Activated CD4-positive, alpha-beta T cell treated with anti-CD3 and anti-CD28 coated beads for 24 hours (primary cell): ENCODE data around the gene CAMKK1.

Experiments used
- DNase-seq, 2 donors: peaks; one replicate each; pipeline ENCODE4 v3.0.0-alpha.2; 2020; ENCODE audit warnings: low read depth in 2 of 2

Gene CAMKK1

GRCh38 chr17:3896968-3897235 lies 4.0 kb upstream of the CAMKK1 start:
- DNase-seq: no peak

- DNase-seq: no peak
Measured at GRCh38 chr17:3896108-3896967, 3.5 kb upstream of the CAMKK1 start.

- no peak for DNase-seq
Measured at GRCh38 chr17:3895354-3895753, 2.5 kb upstream of the CAMKK1 start.

- no peak for DNase-seq
Measured at GRCh38 chr17:3894911-3895343, 2.1 kb upstream of the CAMKK1 start.

GRCh38 chr17:3894188-3894587 lies 1.3 kb upstream of the CAMKK1 start:
- DNase-seq: no peak

GRCh38 chr17:3893720-3894116 lies 865 bp upstream of the CAMKK1 start:
- no peak for DNase-seq

- peak; percentile 37 to 49 for DNase-seq
Measured at GRCh38 chr17:3892095-3892998, 506 bp downstream of the CAMKK1 start.

- no peak for DNase-seq
Measured at GRCh38 chr17:3891626-3892094, 1.2 kb downstream of the CAMKK1 start.

- DNase-seq: no peak
Measured at GRCh38 chr17:3890878-3891219, 2.0 kb downstream of the CAMKK1 start.

- no peak for DNase-seq
Measured at GRCh38 chr17:3890082-3890877, 2.6 kb downstream of the CAMKK1 start.

GRCh38 chr17:3889325-3890012 lies 3.4 kb downstream of the CAMKK1 start:
- no peak for DNase-seq

- no peak for DNase-seq
Measured at GRCh38 chr17:3888343-3889171, 4.3 kb downstream of the CAMKK1 start.

- DNase-seq: no peak
Measured at GRCh38 chr17:3887804-3888203, 5.0 kb downstream of the CAMKK1 start.

- DNase-seq: no peak
Measured at GRCh38 chr17:3887394-3887793, 5.5 kb downstream of the CAMKK1 start.

- no peak for DNase-seq
Measured at GRCh38 chr17:3886776-3887175, 6.1 kb downstream of the CAMKK1 start.

- no peak for DNase-seq
Measured at GRCh38 chr17:3885970-3886369, 6.9 kb downstream of the CAMKK1 start.

- no peak for DNase-seq
Measured at GRCh38 chr17:3885271-3885670, 7.6 kb downstream of the CAMKK1 start.

- DNase-seq: no peak
Measured at GRCh38 chr17:3884188-3884587, 8.7 kb downstream of the CAMKK1 start.

- no peak for DNase-seq
Measured at GRCh38 chr17:3882276-3882675, 10.6 kb downstream of the CAMKK1 start.

GRCh38 chr17:3880983-3881382 lies 11.9 kb downstream of the CAMKK1 start:
- no peak for DNase-seq
